HepG2 (cell line): ENCODE measurements around the gene CREM. TPM values are rescaled to one million over a fixed set of nuclear protein-coding genes. Genes with fewer than 3 reads are reported as not detected.

ENCODE experiments used
- AKNA ChIP-seq: sonication (generic); formaldehyde crosslinking; IDR thresholded peaks from 2 replicates; pipeline ENCODE4 v1.4.0; 2020; ENCODE audit warnings: missing genetic modification reagents, borderline replicate concordance
- ASH2L ChIP-seq: fragments of 300-600, 200-600 bp; sonication (generic); IDR thresholded peaks from 2 replicates; pipeline ENCODE4 v1.7.0; 2017; ENCODE audit warnings: low read depth, mild to moderate bottlenecking, moderate library complexity, mixed read lengths, low read length; ENCODE audit not compliant: insufficient read length
- BCL6 ChIP-seq: IDR thresholded peaks from 2 replicates; pipeline ENCODE4 v1.6.1; 2016; ENCODE audit warnings: missing genetic modification reagents, missing compliant biosample characterization
- DBP ChIP-seq: sonication (generic); formaldehyde crosslinking; IDR thresholded peaks from 2 replicates; pipeline ENCODE4 v1.4.0; 2020; ENCODE audit warnings: missing genetic modification reagents; ENCODE audit errors: not compliant biosample characterization
- HNF4A ChIP-seq: sonication (generic); formaldehyde crosslinking; IDR thresholded peaks from 2 replicates; pipeline ENCODE4 v1.4.0; 2020; ENCODE audit warnings: missing genetic modification reagents
- IKZF1 ChIP-seq: fragments of 450-650 bp; IDR thresholded peaks from 2 replicates; pipeline ENCODE4 v1.7.1; 2016
- KAT8 ChIP-seq: IDR thresholded peaks from 2 replicates; pipeline ENCODE4 v1.6.1; 2016; ENCODE audit warnings: missing genetic modification reagents, missing compliant biosample characterization
- LCORL ChIP-seq, 2 experiments: fragments of 450-650 bp in 1 of 2; sonication (generic) in 1 of 2; formaldehyde crosslinking in 1 of 2; IDR thresholded peaks; 2 replicates each; pipeline versions ENCODE4 v1.5.0 to v1.6.1; 2017 to 2020; ENCODE audit warnings: antibody characterized with exemption in 1 of 2, missing genetic modification reagents in 1 of 2
- MEF2D ChIP-seq: sonication (generic); formaldehyde crosslinking; IDR thresholded peaks from 2 replicates; pipeline ENCODE4 v1.5.1; 2020; ENCODE audit warnings: mild to moderate bottlenecking, missing genetic modification reagents
- MTF1 ChIP-seq: sonication (generic); formaldehyde crosslinking; IDR thresholded peaks from 2 replicates; pipeline ENCODE4 v1.5.0; 2020; ENCODE audit warnings: missing genetic modification reagents
- NCOA1 ChIP-seq: sonication (generic); formaldehyde crosslinking; IDR thresholded peaks from 2 replicates; pipeline ENCODE4 v1.9.0; 2021; ENCODE audit warnings: missing genetic modification reagents
- NCOR1 ChIP-seq: fragments of 200-600 bp; sonication (generic); IDR thresholded peaks from 2 replicates; pipeline ENCODE4 v1.7.0; 2017; ENCODE audit warnings: antibody characterized with exemption, low read length, borderline replicate concordance
- PAF1 ChIP-seq: IDR thresholded peaks from 2 replicates; pipeline ENCODE4 v1.6.1; 2016; ENCODE audit warnings: missing genetic modification reagents, missing compliant biosample characterization
- PHB2 ChIP-seq: fragments of 450-650 bp; IDR thresholded peaks from 2 replicates; pipeline ENCODE4 v1.6.1; 2018; ENCODE audit not compliant: partially characterized antibody
- SRY ChIP-seq: sonication (generic); formaldehyde crosslinking; IDR thresholded peaks from 2 replicates; pipeline ENCODE4 v1.8.0; 2022; ENCODE audit warnings: mild to moderate bottlenecking, missing genetic modification reagents
- ZBTB26 ChIP-seq: IDR thresholded peaks from 2 replicates; pipeline ENCODE4 v1.6.1; 2016; ENCODE audit warnings: missing compliant biosample characterization, missing genetic modification reagents, borderline replicate concordance
- ZBTB7B ChIP-seq: sonication (generic); formaldehyde crosslinking; IDR thresholded peaks from 2 replicates; pipeline ENCODE4 v1.4.0; 2020; ENCODE audit warnings: missing genetic modification reagents
- ZNF225 ChIP-seq: sonication (generic); formaldehyde crosslinking; IDR thresholded peaks from 2 replicates; pipeline ENCODE4 v1.4.0; 2020; ENCODE audit warnings: mild to moderate bottlenecking, missing genetic modification reagents
- ZNF260 ChIP-seq: sonication (generic); formaldehyde crosslinking; IDR thresholded peaks from 2 replicates; pipeline ENCODE4 v1.4.0; 2020; ENCODE audit warnings: missing genetic modification reagents, low read depth, mild to moderate bottlenecking, borderline replicate concordance
- ZNF275 ChIP-seq: sonication (generic); formaldehyde crosslinking; IDR thresholded peaks from 2 replicates; pipeline ENCODE4 v1.8.0; 2022; ENCODE audit warnings: missing genetic modification reagents, mild to moderate bottlenecking, inconsistent platforms, borderline replicate concordance
- ZNF776 ChIP-seq: sonication (generic); formaldehyde crosslinking; IDR thresholded peaks from 2 replicates; pipeline ENCODE4 v1.4.0; 2020; ENCODE audit warnings: mild to moderate bottlenecking, missing genetic modification reagents
- ZSCAN31 ChIP-seq: sonication (generic); formaldehyde crosslinking; IDR thresholded peaks from 2 replicates; pipeline ENCODE4 v1.5.0; 2020; ENCODE audit warnings: low read depth, mild to moderate bottlenecking, missing genetic modification reagents
- polyA plus RNA-seq, 8 experiments: library from polyadenylated mRNA; depleted of rRNA in 3 of 8; stranded (reverse) in 7 of 8; unstranded in 1 of 8; fragments of >200 nt; fragmentation: Illumina TruSeq in 4 of 8; extraction: Trizol in 4 of 8; gene quantifications; 2 replicates each; pipeline versions ENCODE4 v1.2.1 to v1.2.3, GENCODE V29; 2011 to 2016; ENCODE audit warnings: low read depth in 4 of 8, missing spikeins in 1 of 8, mixed read lengths in 1 of 8; ENCODE audit not compliant: insufficient read depth in 1 of 8
- total RNA-seq, 5 experiments: library from RNA; depleted of rRNA; stranded (reverse); fragments of >200 nt; fragmentation: Illumina TruSeq; extraction: Trizol; gene quantifications; 2 replicates each; pipeline ENCODE4 v1.2.3, GENCODE V29; 2016; ENCODE audit warnings: low read depth in 1 of 5

CREM gene
- total and polyA plus RNA-seq, 2 of the 13 experiments (the other 11 are each of a cell fraction or from before 2014, with no cell fraction given): 21.3 to 25.4 TPM

- TF ChIP-seq AKNA (CRISPR knock-in tag) (no peak), ZSCAN31 (CRISPR knock-in tag) (no peak), ZNF260 (CRISPR knock-in tag) (no peak), SRY (CRISPR knock-in tag) (no peak), ZNF776 (no peak), KAT8 (CRISPR knock-in tag) (0 out of 2 replicates have a peak, but pooled peaks have one; percentile 17), ZBTB7B (CRISPR knock-in tag) (no peak), ZNF275 (CRISPR knock-in tag) (no peak), ZNF225 (CRISPR knock-in tag) (no peak), LCORL (IDR thresholded peaks at IDR 0.05) (no peak), LCORL (CRISPR knock-in tag; IDR thresholded peaks at IDR 0.05) (no peak), PHB2 (no peak), DBP (CRISPR knock-in tag) (no peak), MEF2D (CRISPR knock-in tag) (no peak), BCL6 (CRISPR knock-in tag) (peak; percentile 71), PAF1 (CRISPR knock-in tag) (no peak), ZBTB26 (CRISPR knock-in tag) (no peak), NCOR1 (0 out of 2 replicates have a peak, but pooled peaks have one; percentile 24), IKZF1 (no peak), HNF4A (CRISPR knock-in tag) (peak; percentile 61), ASH2L (no peak), NCOA1 (CRISPR knock-in tag) (no peak), MTF1 (no peak)
Measured at GRCh38 chr10:35219891-35220890, 93.5 kb downstream of the CREM start (continued).
